ENCODE results near the gene AVPR1B.
A peak's percentile ranks its signal among the peaks of the same experiment; 100 is the strongest.

Gene AVPR1B

GRCh38 chr1:206111271-206111927 is 5.8 kb downstream of the AVPR1B start:
- no peak for DNase-seq

GRCh38 chr1:206110820-206111219 is 6.4 kb downstream of the AVPR1B start:
- DNase-seq, result no peak

GRCh38 chr1:206110161-206110560 is 7.0 kb downstream of the AVPR1B start:
- no peak for DNase-seq

- DNase-seq, result no peak
Observed at GRCh38 chr1:206109718-206110117, 7.5 kb downstream of the AVPR1B start.

- DNase-seq, result no peak
Observed at GRCh38 chr1:206108635-206109034, 8.6 kb downstream of the AVPR1B start.

- no peak for DNase-seq
Observed at GRCh38 chr1:206107168-206107544, 10.0 kb downstream of the AVPR1B start.

GRCh38 chr1:206106328-206107167 is 10.6 kb downstream of the AVPR1B start:
- DNase-seq, result peak; percentile 87

GRCh38 chr1:206105464-206105995 is 11.7 kb downstream of the AVPR1B start:
- no peak for DNase-seq

- no peak for DNase-seq
Observed at GRCh38 chr1:206103979-206104378, 13.2 kb downstream of the AVPR1B start.

GRCh38 chr1:206102292-206102936 is 14.8 kb downstream of the AVPR1B start:
- no peak for DNase-seq

- DNase-seq, result no peak
Observed at GRCh38 chr1:206101351-206102045, 15.7 kb downstream of the AVPR1B start.

- no peak for DNase-seq
Observed at GRCh38 chr1:206100226-206100815, 16.9 kb downstream of the AVPR1B start.

- DNase-seq, result no peak
Observed at GRCh38 chr1:206098242-206098919, 18.8 kb downstream of the AVPR1B start.

- no peak for DNase-seq
Observed at GRCh38 chr1:206097381-206097780, 19.8 kb downstream of the AVPR1B start.

GRCh38 chr1:206094024-206094423 is 23.2 kb downstream of the AVPR1B start:
- no peak for DNase-seq

GRCh38 chr1:206089341-206089740 is 27.8 kb downstream of the AVPR1B start:
- DNase-seq, result no peak

- DNase-seq, result no peak
Observed at GRCh38 chr1:206087091-206087490, 30.1 kb downstream of the AVPR1B start.

- no peak for DNase-seq
Observed at GRCh38 chr1:206083750-206084149, 33.4 kb downstream of the AVPR1B start.

- no peak for DNase-seq
Observed at GRCh38 chr1:206082831-206083695, 34.1 kb downstream of the AVPR1B start.

- no peak for DNase-seq
Observed at GRCh38 chr1:206081856-206082255, 35.3 kb downstream of the AVPR1B start.
